ENCODE results near the gene SART3.
"Not testable (repeated sequence)": the region's sequence is repeated elsewhere in the genome, so short reads cannot be mapped to it uniquely, and the experiment has no call there.

Gene SART3

GRCh38 chr12:108562348-108563135 is 1.6 kb upstream of the SART3 start, which contains the start of gene ISCU:
Gene ISCU (plus strand): TSS chr12:108562596. CDS start chr12:108562623, 27 bp downstream.
- peak; percentile 94 for DNase-seq

- no peak for DNase-seq
These were observed 927 bp upstream of the SART3 start for GRCh38 chr12:108561852-108562347.

- no peak for DNase-seq
These were observed 652 bp downstream of the SART3 start for GRCh38 chr12:108560321-108560721.

- DNase-seq = no peak
These were observed 1.2 kb downstream of the SART3 start for GRCh38 chr12:108559748-108560147.

- DNase-seq = no peak
These were observed 1.8 kb downstream of the SART3 start for GRCh38 chr12:108559007-108559655.

- DNase-seq = not testable (repeated sequence)
These were observed 5.6 kb downstream of the SART3 start for GRCh38 chr12:108555383-108555782.

GRCh38 chr12:108553799-108554198 is 7.2 kb downstream of the SART3 start:
- no peak for DNase-seq

GRCh38 chr12:108551535-108551934 is 9.4 kb downstream of the SART3 start:
- DNase-seq = no peak

GRCh38 chr12:108548954-108549521 is 11.9 kb downstream of the SART3 start:
- DNase-seq = no peak

- no peak for DNase-seq
These were observed 13.3 kb downstream of the SART3 start for GRCh38 chr12:108547686-108548085.

GRCh38 chr12:108543652-108544051 is 17.3 kb downstream of the SART3 start:
- no peak for DNase-seq

GRCh38 chr12:108542320-108542719 is 18.7 kb downstream of the SART3 start:
- no peak for DNase-seq

- no peak for DNase-seq
These were observed 22.3 kb downstream of the SART3 start for GRCh38 chr12:108538616-108539195.

- no peak for DNase-seq
These were observed 22.8 kb downstream of the SART3 start for GRCh38 chr12:108538146-108538545.

GRCh38 chr12:108531929-108532848 is 28.8 kb downstream of the SART3 start:
- DNase-seq = no peak

- DNase-seq = no peak
These were observed 30.8 kb downstream of the SART3 start for GRCh38 chr12:108530161-108530560.

GRCh38 chr12:108527166-108527496 is 33.8 kb downstream of the SART3 start:
- peak; percentile 6 for DNase-seq

GRCh38 chr12:108526482-108527165 is 34.3 kb downstream of the SART3 start:
- DNase-seq = no peak

GRCh38 chr12:108525681-108526080 is 35.3 kb downstream of the SART3 start:
- no peak for DNase-seq

GRCh38 chr12:108523365-108523764 is 37.6 kb downstream of the SART3 start:
- DNase-seq = no peak

GRCh38 chr12:108519558-108519957 is 41.4 kb downstream of the SART3 start:
- DNase-seq = peak; percentile 3

Measured in NCI-H2227 treated with DMSO at 0.1 percent for 48 hours (cell line).